SW 1271 (cell line): ENCODE measurements around the gene NOD1.
"Not testable (repeated sequence)": the region's sequence is repeated elsewhere in the genome, so short reads cannot be mapped to it uniquely, and the experiment has no call there.

ENCODE experiments used
- DNase-seq, 2 experiments: peaks; one replicate each; lab custom pipeline; 2025; lab: John Stamatoyannopoulos, UW

Gene NOD1

GRCh38 chr7:30412782-30413504 lies 65.6 kb downstream of the NOD1 start:
- peak; percentile 10 to 46 for DNase-seq

DNA sequence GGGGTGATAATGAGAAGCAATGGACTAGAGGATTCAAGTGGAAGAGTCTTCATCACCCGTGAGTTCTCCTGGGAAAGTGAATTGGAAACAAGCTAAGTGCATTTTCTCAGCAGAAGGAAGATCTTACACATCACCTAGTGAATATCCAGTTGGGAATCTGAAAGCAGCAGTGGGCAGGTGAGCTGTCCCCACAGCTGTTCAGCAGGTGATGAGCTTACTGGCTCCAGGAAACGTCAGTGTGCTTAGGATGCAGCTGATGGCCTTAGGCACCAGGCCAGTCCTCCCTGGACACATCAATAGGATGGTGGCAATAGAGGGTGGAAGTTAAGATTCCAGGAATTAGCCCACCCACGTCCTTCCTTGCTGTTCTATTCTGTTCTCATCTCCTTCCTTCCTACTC lies 66.7 kb downstream of the NOD1 start:
- no peak for DNase-seq

- no peak for DNase-seq
Measured at GRCh38 chr7:30411173-30411572, 67.4 kb downstream of the NOD1 start.

DNA sequence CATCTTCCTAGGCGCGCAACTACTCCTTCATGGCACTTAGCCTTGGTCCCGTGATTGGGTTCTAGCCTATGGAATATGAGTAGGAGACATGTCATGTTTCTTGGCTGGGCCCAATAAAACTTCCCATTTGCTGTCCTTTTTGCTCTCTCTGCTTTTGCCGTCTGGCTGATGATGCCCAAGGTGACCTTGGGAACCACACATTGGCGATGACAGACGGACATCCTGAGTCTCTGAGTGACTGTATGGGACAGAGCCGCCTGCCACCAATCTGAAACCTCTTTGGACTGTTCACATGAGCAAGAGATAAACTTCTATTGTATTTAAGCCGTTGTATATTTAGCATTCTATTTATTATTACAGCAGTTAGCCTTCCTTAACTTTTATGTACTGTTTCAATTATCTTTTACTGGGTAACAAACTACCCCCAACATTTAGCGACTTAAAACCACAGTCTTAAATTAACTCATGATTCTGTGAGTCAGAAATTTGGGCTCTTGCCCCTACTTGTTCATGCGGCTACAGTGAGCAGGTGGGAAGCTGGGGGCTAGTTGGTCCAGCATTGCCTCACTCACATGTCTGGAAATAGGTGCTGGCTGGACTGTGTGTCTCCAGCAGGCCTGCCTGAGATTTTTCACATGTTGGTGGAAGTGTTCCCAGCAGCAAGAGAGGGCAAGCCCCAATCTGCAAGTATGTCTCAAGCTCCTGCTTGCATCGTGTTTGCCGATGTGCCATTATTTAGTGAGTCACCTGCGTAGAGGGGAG lies 71.7 kb downstream of the NOD1 start:
- no peak for DNase-seq

GRCh38 chr7:30405179-30405578 lies 73.4 kb downstream of the NOD1 start:
- no peak for DNase-seq

DNA sequence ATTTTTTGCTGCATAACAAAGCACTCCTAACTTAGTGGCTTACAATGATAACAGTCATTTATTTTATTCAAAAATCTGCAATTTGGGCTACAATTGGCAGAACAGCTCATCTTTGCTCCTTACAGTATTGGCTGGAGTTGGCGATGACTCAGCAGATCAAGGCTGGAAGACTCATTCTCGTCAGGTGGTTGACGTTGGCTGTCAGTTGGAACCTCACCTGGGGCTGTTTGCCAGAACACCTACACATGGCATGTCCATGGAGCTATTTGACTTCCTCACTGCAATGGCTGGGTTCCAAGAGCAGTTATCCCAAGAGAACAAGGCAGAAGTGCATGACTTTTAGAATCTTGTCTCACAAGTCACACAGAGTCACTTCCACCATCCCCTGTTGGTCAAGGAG lies 75.1 kb downstream of the NOD1 start:
- no peak for DNase-seq

DNA sequence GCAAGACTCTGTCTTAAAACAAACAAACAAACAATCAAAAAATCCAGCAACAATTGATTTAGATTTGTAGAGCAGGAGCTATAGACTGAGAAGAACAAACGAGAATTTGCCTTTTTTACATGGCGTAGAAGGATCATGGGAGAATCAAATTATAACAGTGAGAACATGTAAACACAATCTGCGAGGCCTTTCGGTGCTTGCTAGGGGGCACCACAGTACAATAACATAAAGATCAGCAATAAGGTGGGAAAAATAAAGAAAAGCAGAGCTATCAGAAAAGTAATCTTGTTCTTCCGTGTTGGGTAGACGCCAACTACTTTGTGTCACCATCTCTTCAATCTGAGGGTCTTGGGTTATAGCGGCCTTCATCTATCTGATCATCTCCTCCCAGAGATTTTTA lies 82.2 kb downstream of the NOD1 start:
- peak in 1 of 2 experiments; percentile 15 for DNase-seq

DNA sequence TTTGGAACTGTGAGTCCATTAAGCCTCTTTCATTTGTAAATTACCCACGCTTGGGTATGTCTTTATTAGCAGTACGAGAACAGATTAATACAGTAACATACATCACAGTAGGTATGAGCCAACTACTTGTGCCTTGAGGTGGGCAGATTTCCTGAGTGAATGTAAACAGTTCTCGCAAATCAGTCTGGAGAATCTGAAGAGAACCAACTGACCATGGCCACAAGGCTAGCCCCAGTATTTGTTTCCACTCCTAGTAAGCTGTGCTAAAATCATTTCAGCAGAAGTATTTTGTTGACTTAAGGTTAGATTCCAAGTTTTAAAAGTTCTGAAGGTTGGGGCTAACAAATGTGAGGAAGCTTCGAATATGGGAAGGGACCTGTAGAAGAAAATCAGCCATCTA lies 82.9 kb downstream of the NOD1 start:
- no peak for DNase-seq

DNA sequence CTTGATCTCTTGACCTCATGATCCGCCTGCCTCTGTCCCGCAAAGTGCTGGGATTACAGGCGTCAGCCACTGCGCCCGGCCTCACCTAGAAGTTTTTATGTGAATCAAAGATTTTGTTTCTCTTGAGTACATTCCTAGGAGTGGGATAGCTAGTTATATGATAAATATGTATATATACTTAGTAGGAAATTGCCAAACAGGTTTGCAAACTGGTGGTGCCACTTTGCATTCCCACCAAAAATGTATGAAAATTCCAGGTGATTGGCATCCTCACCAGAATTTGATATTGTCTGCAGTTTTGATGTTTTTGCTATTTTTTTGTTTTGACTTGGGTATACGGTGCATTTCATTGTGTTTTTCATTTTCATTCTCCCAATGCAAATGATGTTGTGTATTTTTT lies 86.8 kb downstream of the NOD1 start:
- DNase-seq = no peak

GRCh38 chr7:30390736-30391636 lies 87.6 kb downstream of the NOD1 start:
- no peak for DNase-seq

DNA sequence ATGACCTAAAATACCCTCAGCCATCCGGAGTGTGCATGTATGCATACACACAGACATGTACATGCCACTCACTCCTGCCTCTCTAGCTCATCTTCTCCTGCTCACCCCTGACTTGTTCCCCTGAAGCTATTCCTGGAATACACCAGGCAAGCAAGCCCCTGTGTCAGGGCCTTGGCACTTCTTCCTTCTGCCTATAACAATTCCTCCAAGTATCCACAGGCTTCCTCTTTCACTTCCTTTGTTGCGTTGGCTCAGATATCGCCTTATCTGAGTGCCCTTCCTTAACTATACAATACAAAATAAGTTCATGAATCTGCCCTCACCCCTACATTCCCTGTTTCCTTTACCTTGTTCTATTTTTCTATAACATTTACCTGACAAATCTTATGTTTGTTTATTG lies 88.8 kb downstream of the NOD1 start:
- no peak for DNase-seq

DNA sequence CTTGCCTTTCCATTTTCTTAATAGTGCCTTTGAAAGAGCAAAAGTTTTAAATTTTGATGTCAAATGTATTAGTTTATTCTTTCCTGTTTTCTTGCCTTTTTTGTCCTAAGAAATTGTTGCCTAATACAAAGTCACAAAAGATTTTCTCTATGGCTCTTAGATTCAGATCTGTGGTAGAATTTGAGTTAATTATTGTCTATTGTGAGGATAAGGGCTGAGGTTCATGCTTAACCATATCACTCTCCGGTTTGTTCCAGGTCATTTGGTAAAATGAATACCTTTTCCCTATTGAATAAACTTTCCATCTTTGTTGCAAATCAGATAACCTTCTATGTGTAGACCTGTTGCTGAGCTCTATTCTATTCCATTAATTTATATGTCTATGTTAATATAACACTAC lies 96.0 kb downstream of the NOD1 start:
- DNase-seq = no peak

GRCh38 chr7:30380824-30381223 lies 97.8 kb downstream of the NOD1 start:
- DNase-seq = not testable (repeated sequence)

DNA sequence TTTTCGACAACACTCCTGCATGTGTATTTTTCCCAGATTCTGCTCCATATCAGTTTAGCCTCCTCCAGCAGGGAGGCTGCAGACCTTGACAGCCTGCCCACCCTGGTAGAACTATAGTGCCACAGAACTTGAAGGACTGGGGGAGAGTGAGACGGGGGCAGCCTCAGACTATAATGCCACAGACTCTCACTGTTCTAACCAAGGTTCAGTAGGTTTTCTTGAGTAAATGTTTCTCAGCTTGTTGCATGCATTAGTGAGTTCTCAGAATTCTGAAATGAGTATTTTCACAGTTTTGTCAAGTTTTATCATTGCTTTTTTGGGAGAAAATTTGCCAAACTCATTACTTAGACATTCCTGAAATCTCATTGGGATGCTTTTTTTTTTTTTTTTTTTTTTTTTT lies 98.3 kb downstream of the NOD1 start:
- DNase-seq = no peak

- no peak for DNase-seq
Measured at GRCh38 chr7:30379741-30380140, 98.8 kb downstream of the NOD1 start.

- no peak for DNase-seq
Measured at GRCh38 chr7:30379131-30379530, 99.5 kb downstream of the NOD1 start.

DNA sequence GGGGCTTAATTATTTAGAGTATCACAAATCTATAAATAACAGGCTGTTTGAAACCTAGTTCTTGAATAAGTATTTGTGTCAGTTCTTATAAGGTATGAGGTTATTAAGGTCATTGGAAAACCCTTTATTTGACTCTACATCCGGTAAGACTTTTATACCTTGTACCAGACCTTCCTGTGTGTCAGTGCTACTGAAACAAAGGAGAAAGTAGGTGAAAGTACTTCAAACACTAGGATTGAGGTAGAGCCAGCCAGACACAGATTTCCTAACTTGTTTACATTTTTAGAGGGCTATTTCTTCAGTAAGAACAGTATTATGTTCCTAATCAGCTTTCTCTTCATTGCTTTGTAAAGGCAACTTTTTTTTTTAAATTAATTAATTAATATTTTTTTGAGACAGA lies 100.3 kb downstream of the NOD1 start:
- DNase-seq = no peak
